ENCODE results near the gene CST3.
"Not testable (repeated sequence)": the region's sequence is repeated elsewhere in the genome, so short reads cannot be mapped to it uniquely, and the experiment has no call there.

The CST3 gene

GRCh38 chr20:23627501-23627900 is 10.3 kb downstream of the CST3 start:
- no peak for DNase-seq (ENCODE audit: low read depth)

GRCh38 chr20:23626040-23626620 is 11.6 kb downstream of the CST3 start:
- DNase-seq (ENCODE audit: low read depth): no peak

- DNase-seq (ENCODE audit: low read depth): no peak
Measured at GRCh38 chr20:23625236-23625964, 12.4 kb downstream of the CST3 start.

- DNase-seq (ENCODE audit: low read depth): no peak
Measured at GRCh38 chr20:23624324-23624691, 13.4 kb downstream of the CST3 start.

GRCh38 chr20:23623666-23624323 is 14.0 kb downstream of the CST3 start:
- no peak for DNase-seq (ENCODE audit: low read depth)

GRCh38 chr20:23622839-23623343 is 14.9 kb downstream of the CST3 start:
- no peak for DNase-seq (ENCODE audit: low read depth)

- DNase-seq (ENCODE audit: low read depth): not testable (repeated sequence)
Measured at GRCh38 chr20:23622401-23622800, 15.4 kb downstream of the CST3 start.

GRCh38 chr20:23620670-23621386 is 16.9 kb downstream of the CST3 start:
- DNase-seq (ENCODE audit: low read depth): not testable (repeated sequence)

- no peak for DNase-seq (ENCODE audit: low read depth)
Measured at GRCh38 chr20:23614163-23614562, 23.6 kb downstream of the CST3 start.

- no peak for DNase-seq (ENCODE audit: low read depth)
Measured at GRCh38 chr20:23613676-23614075, 24.1 kb downstream of the CST3 start.

- no peak for DNase-seq (ENCODE audit: low read depth)
Measured at GRCh38 chr20:23612396-23612795, 25.4 kb downstream of the CST3 start.

GRCh38 chr20:23609486-23610109 is 28.2 kb downstream of the CST3 start:
- no peak for DNase-seq (ENCODE audit: low read depth)

- no peak for DNase-seq (ENCODE audit: low read depth)
Measured at GRCh38 chr20:23608251-23608846, 29.4 kb downstream of the CST3 start.

GRCh38 chr20:23607497-23608245 is 30.1 kb downstream of the CST3 start:
- DNase-seq (ENCODE audit: low read depth): no peak

- peak; percentile 36 for DNase-seq (ENCODE audit: low read depth)
Measured at GRCh38 chr20:23606652-23607049, 31.1 kb downstream of the CST3 start.

GRCh38 chr20:23605867-23606651 is 31.7 kb downstream of the CST3 start, which contains the start of gene CST9:
CST9 (minus strand) TSS chr20:23605917; CDS start chr20:23605864, 53 bp downstream.
- no peak for DNase-seq (ENCODE audit: low read depth)

- no peak for DNase-seq (ENCODE audit: low read depth)
Measured at GRCh38 chr20:23604306-23604705, 33.4 kb downstream of the CST3 start.

- no peak for DNase-seq (ENCODE audit: low read depth)
Measured at GRCh38 chr20:23603321-23603720, 34.4 kb downstream of the CST3 start.

- no peak for DNase-seq (ENCODE audit: low read depth)
Measured at GRCh38 chr20:23602699-23603098, 35.1 kb downstream of the CST3 start.

GRCh38 chr20:23602241-23602640 is 35.5 kb downstream of the CST3 start:
- no peak for DNase-seq (ENCODE audit: low read depth)
